ENCODE measurements around the gene GPATCH2L.

Gene GPATCH2L

DNA sequence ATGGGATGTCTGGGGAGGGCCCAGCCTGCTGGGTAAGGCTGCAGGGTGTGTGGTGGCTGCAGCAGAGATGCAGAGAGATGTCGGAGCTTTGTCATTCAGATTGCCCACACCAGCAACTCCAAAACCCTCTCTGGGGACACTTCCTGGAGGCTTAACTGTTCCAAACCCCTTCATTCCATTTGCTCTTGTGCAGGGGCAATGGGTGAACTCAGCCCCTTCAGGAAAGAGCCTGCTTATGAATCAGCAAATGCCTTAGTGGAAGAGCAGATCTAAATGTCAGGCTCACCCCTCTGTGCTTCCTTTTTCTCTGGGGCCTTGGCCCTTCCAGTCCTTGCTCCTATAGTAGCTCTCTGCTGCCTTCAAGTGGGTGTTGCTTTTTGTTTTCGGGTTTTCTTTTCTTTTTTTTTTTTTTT is 36.7 kb upstream of the GPATCH2L start:
- no peak overlapping the region for H3K4me3 ChIP-seq (ENCODE audit: low read depth, low read length)
- in situ Hi-C loops (cut with HindIII; ENCODE audit: low sequenced_read_pairs), result no loop called here
- TF ChIP-seq CTCF (IDR thresholded peaks at IDR 0.05; ENCODE audit: low read depth, low read length), result no peak
- no peak for DNase-seq (ENCODE audit: low read depth, low spot score)

GRCh38 chr14:76117789-76118484 is 33.8 kb upstream of the GPATCH2L start:
- no peak overlapping the region for H3K4me3 ChIP-seq (ENCODE audit: low read depth, low read length)
- TF ChIP-seq CTCF (IDR thresholded peaks at IDR 0.05; ENCODE audit: low read depth, low read length), result no peak
- in situ Hi-C loops (cut with HindIII; ENCODE audit: low sequenced_read_pairs), result no loop called here
- DNase-seq (ENCODE audit: low read depth, low spot score), result no peak

DNA sequence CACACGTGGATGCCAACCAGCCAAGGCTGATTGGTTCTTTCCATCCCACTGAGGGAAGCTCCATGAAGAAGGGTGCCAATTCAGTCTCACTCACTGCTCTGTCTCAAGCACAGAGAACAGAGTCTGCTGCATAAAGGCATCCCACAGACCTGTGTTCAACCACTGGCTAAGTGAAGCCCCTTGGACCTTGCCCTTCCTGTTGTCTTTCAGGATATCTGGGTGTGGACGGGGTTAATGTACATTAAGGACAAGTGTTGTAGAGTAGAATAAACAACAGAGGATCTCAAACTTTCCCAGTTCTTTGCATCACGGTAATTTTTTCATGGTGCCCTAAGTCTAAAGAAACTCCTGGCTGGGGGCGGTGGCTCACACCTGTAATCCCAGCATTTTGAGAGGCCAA is 33.1 kb upstream of the GPATCH2L start:
- no peak for TF ChIP-seq CTCF (IDR thresholded peaks at IDR 0.05; ENCODE audit: low read depth, low read length)
- in situ Hi-C loops (cut with HindIII; ENCODE audit: low sequenced_read_pairs), result no loop called here
- DNase-seq (ENCODE audit: low read depth, low spot score), result no peak
- no peak overlapping the region for H3K4me3 ChIP-seq (ENCODE audit: low read depth, low read length)

DNA sequence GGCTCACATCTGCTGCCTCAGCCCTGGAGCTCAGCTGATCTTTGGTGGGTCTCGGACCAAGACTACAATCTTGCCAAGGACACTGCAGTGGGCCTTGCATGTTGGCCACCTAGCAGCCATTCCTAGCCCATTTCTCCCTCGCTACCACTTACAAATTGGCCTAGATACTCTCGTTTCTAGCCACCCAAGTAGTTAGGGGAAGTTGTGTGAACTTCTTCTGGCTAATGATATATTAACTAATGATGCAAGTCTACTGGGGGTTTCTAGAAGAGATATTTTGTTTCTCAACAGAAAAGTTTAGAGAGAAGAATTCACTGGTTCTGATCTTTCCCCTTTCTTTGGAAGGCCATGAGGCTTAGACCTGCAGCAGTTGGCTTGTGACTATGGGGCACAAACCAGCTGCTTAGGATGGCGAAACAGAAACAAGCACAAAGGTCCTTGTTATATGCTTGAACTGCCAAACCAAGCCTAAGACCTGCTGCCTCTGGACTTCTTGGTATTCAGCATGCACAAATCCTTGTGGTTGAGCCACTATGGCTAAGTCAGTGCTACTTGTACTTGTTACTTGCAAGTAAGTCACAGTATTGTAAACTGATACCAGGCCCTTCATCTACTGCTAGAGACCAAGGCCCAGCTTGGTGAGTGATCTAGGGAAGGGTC is 30.5 kb upstream of the GPATCH2L start:
- in situ Hi-C loops (cut with HindIII; ENCODE audit: low sequenced_read_pairs), result no loop called here
- H3K4me3 ChIP-seq (ENCODE audit: low read depth, low read length), result no peak overlapping the region
- TF ChIP-seq CTCF (IDR thresholded peaks at IDR 0.05; ENCODE audit: low read depth, low read length), result no peak
- no peak for DNase-seq (ENCODE audit: low read depth, low spot score)

- H3K4me3 ChIP-seq (ENCODE audit: low read depth, low read length), result no peak overlapping the region
- DNase-seq (ENCODE audit: low read depth, low spot score), result no peak
- in situ Hi-C loops (cut with HindIII; ENCODE audit: low sequenced_read_pairs), result no loop called here
- no peak for TF ChIP-seq CTCF (IDR thresholded peaks at IDR 0.05; ENCODE audit: low read depth, low read length)
These were observed 28.1 kb upstream of the GPATCH2L start for GRCh38 chr14:76123426-76124225.

DNA sequence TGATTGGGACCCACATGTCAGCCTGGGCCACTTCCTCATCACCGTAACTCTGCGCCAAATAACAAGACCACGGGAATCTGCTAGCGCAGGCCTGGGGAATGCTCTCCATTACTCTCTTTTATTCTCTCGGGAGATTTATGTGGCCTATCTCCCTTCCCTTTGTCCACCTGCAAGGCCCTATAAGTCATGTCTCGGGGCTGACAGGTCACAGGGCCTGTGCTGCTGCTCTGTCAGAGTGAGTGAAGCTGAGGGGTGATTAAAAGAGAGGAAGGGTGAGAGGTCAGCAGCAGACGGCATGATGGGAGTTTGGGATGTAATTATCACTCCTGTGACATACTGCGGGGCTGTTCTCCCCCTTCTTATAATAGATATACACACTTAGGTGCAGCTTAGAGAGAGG is 26.2 kb upstream of the GPATCH2L start:
- TF ChIP-seq CTCF (IDR thresholded peaks at IDR 0.05; ENCODE audit: low read depth, low read length), result no peak
- no peak for DNase-seq (ENCODE audit: low read depth, low spot score)
- no peak overlapping the region for H3K4me3 ChIP-seq (ENCODE audit: low read depth, low read length)
- in situ Hi-C loops (cut with HindIII; ENCODE audit: low sequenced_read_pairs), result no loop called here
